Activated naive CD4-positive, alpha-beta T cell treated with anti-CD3 and anti-CD28 coated beads, Interleukin-2, amount 10 ng/mL, durations not matched to agents 7 days and 5 days (primary cell): Measurements from ENCODE around the gene MLKL.
A peak's percentile ranks its signal among the peaks of the same experiment; 100 is the strongest.
"Not testable (repeated sequence)": the region's sequence is repeated elsewhere in the genome, so short reads cannot be mapped to it uniquely, and the experiment has no call there.

Experiments used
- CTCF ChIA-PET: fragments of 350-600 bp; sonication (Branson Sonifier 250); formaldehyde crosslinking; loops from one replicate; lab custom pipeline; 2021; ENCODE audit warnings: antibody characterized with exemption; lab: Charles Lee
- DNase-seq: peaks from one replicate; pipeline ENCODE4 v3.0.0-alpha.2; 2020
- H3K27ac Mint-ChIP-seq: one replicate; pipeline ENCODE4 v1.8.0; 2021; ENCODE audit warnings: mild to moderate bottlenecking, moderate library complexity, mixed read lengths
- H3K27me3 Mint-ChIP-seq: one replicate; pipeline ENCODE4 v1.8.0; 2021; ENCODE audit warnings: mild to moderate bottlenecking, mixed read lengths
- H3K36me3 Mint-ChIP-seq: one replicate; pipeline ENCODE4 v1.8.0; 2021; ENCODE audit warnings: mixed read lengths
- H3K4me1 Mint-ChIP-seq: one replicate; pipeline ENCODE4 v1.8.0; 2021; ENCODE audit warnings: mixed read lengths
- H3K4me3 Mint-ChIP-seq: one replicate; pipeline ENCODE4 v1.8.0; 2021; ENCODE audit warnings: mild to moderate bottlenecking, moderate library complexity, mixed read lengths
- H3K9me3 Mint-ChIP-seq: one replicate; pipeline ENCODE4 v1.8.0; 2021; ENCODE audit warnings: mixed read lengths

The MLKL gene

GRCh38 chr16:74709441-74709877, 8.8 kb upstream of the MLKL start:
- H3K36me3 Mint-ChIP-seq: no peaks in the 10 kb centered on the region
- H3K27me3 Mint-ChIP-seq: peaks cover 11% of the 10 kb centered on the region
- H3K9me3 Mint-ChIP-seq: no peaks in the 10 kb centered on the region
- CTCF ChIA-PET: interaction anchor here (0.6 to 5.8 kb wide), 12 partner anchors 9 to 525 kb away, joined by 3 to 54 read pairs (median 5); partner anchors contain the start of gene MLKL
- H3K4me3 Mint-ChIP-seq: no peak overlapping the region
- peak overlapping the region; percentile 8 for H3K27ac Mint-ChIP-seq
- peak; percentile 83 for DNase-seq
- H3K4me1 Mint-ChIP-seq: peaks cover 10% of the 10 kb centered on the region

GRCh38 chr16:74700116-74700437, 585 bp downstream of the MLKL start:
- CTCF ChIA-PET: interaction anchor here (0.6 to 2.3 kb wide), 4 partner anchors 11 to 391 kb away, joined by 3 to 19 read pairs (median 5); partner anchors contain the start of gene RFWD3
- peak; percentile 56 for DNase-seq
- H3K36me3 Mint-ChIP-seq: peaks cover 21% of the 10 kb centered on the region

GRCh38 chr16:74699666-74700065, 996 bp downstream of the MLKL start:
- DNase-seq: no peak
- H3K4me1 Mint-ChIP-seq: peaks cover 62% of the 10 kb centered on the region
- no peaks in the 10 kb centered on the region for H3K9me3 Mint-ChIP-seq
- peak overlapping the region; percentile 92 for H3K4me3 Mint-ChIP-seq
- CTCF ChIA-PET: interaction anchor here (2.3 kb wide), 1 partner anchor 11 kb away, joined by 19 read pairs; no protein-coding TSS in a partner anchor
- H3K36me3 Mint-ChIP-seq: peaks cover 21% of the 10 kb centered on the region
- H3K27me3 Mint-ChIP-seq: no peaks in the 10 kb centered on the region
- H3K27ac Mint-ChIP-seq: peak overlapping the region; percentile 82

More at GRCh38 chr16:74700116-74700437, 585 bp downstream of the MLKL start:
- Mint-ChIP-seq H3K9me3 (no peaks in the 10 kb centered on the region), H3K4me1 (peaks cover 65% of the 10 kb centered on the region), H3K27ac (peak overlapping the region; percentile 94), H3K27me3 (no peaks in the 10 kb centered on the region), H3K4me3 (peak overlapping the region; percentile 92)

GRCh38 chr16:74698222-74698621, 2.4 kb downstream of the MLKL start:
- H3K27me3 Mint-ChIP-seq: no peaks in the 10 kb centered on the region
- DNase-seq: no peak
- CTCF ChIA-PET: interaction anchor here (0.6 to 2.1 kb wide), 4 partner anchors 10 to 234 kb away, joined by 3 to 7 read pairs (median 4); no protein-coding TSS in a partner anchor
- no peaks in the 10 kb centered on the region for H3K9me3 Mint-ChIP-seq
- peaks cover 28% of the 10 kb centered on the region for H3K36me3 Mint-ChIP-seq
- H3K4me3 Mint-ChIP-seq: peak overlapping the region; percentile 92
- peak overlapping the region; percentile 81 for H3K27ac Mint-ChIP-seq
- H3K4me1 Mint-ChIP-seq: peaks cover 58% of the 10 kb centered on the region

- DNase-seq: peak; percentile 79
- peak overlapping the region; percentile 68 for H3K4me3 Mint-ChIP-seq
- H3K36me3 Mint-ChIP-seq: peaks cover 47% of the 10 kb centered on the region
- H3K4me1 Mint-ChIP-seq: peaks cover 43% of the 10 kb centered on the region
- CTCF ChIA-PET: no interaction called here
- H3K9me3 Mint-ChIP-seq: no peaks in the 10 kb centered on the region
- peak overlapping the region; percentile 75 for H3K27ac Mint-ChIP-seq
- no peaks in the 10 kb centered on the region for H3K27me3 Mint-ChIP-seq
Observed at GRCh38 chr16:74695450-74696422, 4.9 kb downstream of the MLKL start.

- H3K27ac Mint-ChIP-seq: no peak overlapping the region
- H3K36me3 Mint-ChIP-seq: peaks cover 61% of the 10 kb centered on the region
- H3K27me3 Mint-ChIP-seq: no peaks in the 10 kb centered on the region
- peaks cover 6% of the 10 kb centered on the region for H3K4me1 Mint-ChIP-seq
- H3K9me3 Mint-ChIP-seq: no peaks in the 10 kb centered on the region
- CTCF ChIA-PET: interaction anchor here (1.0 kb wide), 1 partner anchor 57 kb away, joined by 3 read pairs; no protein-coding TSS in a partner anchor
- no peak for DNase-seq
- H3K4me3 Mint-ChIP-seq: no peak overlapping the region
Observed at GRCh38 chr16:74691093-74691855, 9.4 kb downstream of the MLKL start.

GRCh38 chr16:74682556-74682955, 18.1 kb downstream of the MLKL start:
- Mint-ChIP-seq H3K27me3 (no peaks in the 10 kb centered on the region), H3K4me3 (no peak overlapping the region), H3K27ac (no peak overlapping the region), H3K36me3 (peaks cover 41% of the 10 kb centered on the region), H3K9me3 (no peaks in the 10 kb centered on the region), H3K4me1 (no peaks in the 10 kb centered on the region)
- CTCF ChIA-PET: no interaction called here
- DNase-seq: no peak

- Mint-ChIP-seq H3K4me1 (no peaks in the 10 kb centered on the region), H3K36me3 (peaks cover 35% of the 10 kb centered on the region), H3K27me3 (no peaks in the 10 kb centered on the region), H3K4me3 (no peak overlapping the region), H3K9me3 (no peaks in the 10 kb centered on the region), H3K27ac (no peak overlapping the region)
- CTCF ChIA-PET: no interaction called here
- no peak for DNase-seq
Observed at GRCh38 chr16:74680681-74681080, 20.0 kb downstream of the MLKL start.

GRCh38 chr16:74679983-74680382, 20.7 kb downstream of the MLKL start:
- H3K36me3 Mint-ChIP-seq: peaks cover 32% of the 10 kb centered on the region
- H3K9me3 Mint-ChIP-seq: no peaks in the 10 kb centered on the region

GRCh38 chr16:74677868-74678267, 22.8 kb downstream of the MLKL start:
- Mint-ChIP-seq H3K36me3 (peaks cover 37% of the 10 kb centered on the region), H3K4me3 (no peak overlapping the region), H3K4me1 (no peaks in the 10 kb centered on the region), H3K9me3 (no peaks in the 10 kb centered on the region), H3K27me3 (no peaks in the 10 kb centered on the region), H3K27ac (no peak overlapping the region)
- CTCF ChIA-PET: no interaction called here
- no peak for DNase-seq

More at GRCh38 chr16:74679983-74680382, 20.7 kb downstream of the MLKL start:
- no peak overlapping the region for H3K27ac Mint-ChIP-seq
- H3K27me3 Mint-ChIP-seq: no peaks in the 10 kb centered on the region
- no peak overlapping the region for H3K4me3 Mint-ChIP-seq
- CTCF ChIA-PET: no interaction called here
- no peak for DNase-seq
- H3K4me1 Mint-ChIP-seq: no peaks in the 10 kb centered on the region

GRCh38 chr16:74673876-74674275, 26.8 kb downstream of the MLKL start:
- H3K27ac Mint-ChIP-seq: no peak overlapping the region
- no peaks in the 10 kb centered on the region for H3K9me3 Mint-ChIP-seq
- no peak overlapping the region for H3K4me3 Mint-ChIP-seq
- DNase-seq: no peak
- H3K4me1 Mint-ChIP-seq: no peaks in the 10 kb centered on the region
- no peaks in the 10 kb centered on the region for H3K27me3 Mint-ChIP-seq
- H3K36me3 Mint-ChIP-seq: peaks cover 38% of the 10 kb centered on the region
- CTCF ChIA-PET: no interaction called here

GRCh38 chr16:74668877-74669276, 31.8 kb downstream of the MLKL start:
- H3K9me3 Mint-ChIP-seq, CTCF ChIA-PET, H3K27ac Mint-ChIP-seq, H3K4me3 Mint-ChIP-seq, DNase-seq, H3K27me3 Mint-ChIP-seq: not testable (repeated sequence)
- Mint-ChIP-seq H3K36me3 (peaks cover 49% of the 10 kb centered on the region), H3K4me1 (peaks cover 32% of the 10 kb centered on the region)

GRCh38 chr16:74667255-74667700, 33.4 kb downstream of the MLKL start:
- no peaks in the 10 kb centered on the region for H3K27me3 Mint-ChIP-seq
- peaks cover 52% of the 10 kb centered on the region for H3K36me3 Mint-ChIP-seq
- H3K4me1 Mint-ChIP-seq: peaks cover 46% of the 10 kb centered on the region
- H3K9me3 Mint-ChIP-seq: peaks cover 4% of the 10 kb centered on the region
- CTCF ChIA-PET: interaction anchor here (2.2 kb wide), 1 partner anchor 34 kb away, joined by 7 read pairs; the partner anchor contains the start of gene MLKL
- H3K27ac Mint-ChIP-seq: peak overlapping the region; percentile 95
- H3K4me3 Mint-ChIP-seq: peak overlapping the region; percentile 87
- peak; percentile 50 for DNase-seq
